Sigmoid colon (tissue), 7 donors: ENCODE data around the gene SCAMP2. TPM values are rescaled to one million over a fixed set of nuclear protein-coding genes. Genes with fewer than 3 reads are reported as not detected.

Experiments used
- DNase-seq: peaks from one replicate; pipeline ENCODE4 v3.0.0-alpha.2; 2019
- H3K27ac ChIP-seq, 4 donors: fragments of 200-600 bp; sonication (generic); one replicate each; pipeline ENCODE4 v1.5.1; 2016 to 2019; ENCODE audit warnings: mild to moderate bottlenecking in 1 of 4
- H3K27me3 ChIP-seq, 3 donors: fragments of 200-600 bp; sonication (generic); one replicate each; pipeline ENCODE4 v1.5.1; 2019; ENCODE audit warnings: mild to moderate bottlenecking in 1 of 3
- H3K36me3 ChIP-seq, 4 donors: fragments of 200-600 bp; sonication (generic); one replicate each; pipeline ENCODE4 v1.5.1; 2016 to 2019
- H3K4me1 ChIP-seq, 4 donors: fragments of 200-600 bp; sonication (generic); one replicate each; pipeline ENCODE4 v1.5.1; 2017 to 2019
- H3K4me3 ChIP-seq, 4 donors: fragments of 200-600 bp; sonication (generic); one replicate each; pipeline ENCODE4 v1.5.1; 2017 to 2019; ENCODE audit warnings: mild to moderate bottlenecking in 2 of 4, moderate library complexity in 1 of 4
- H3K9me3 ChIP-seq, 4 donors: fragments of 200-600 bp in 3 of 4; sonication (generic) in 3 of 4; one replicate each; pipeline versions ENCODE4 v1.5.1 to v1.6.1; 2013 to 2019
- EP300 ChIP-seq, 4 donors: sonication (generic); formaldehyde crosslinking; IDR thresholded peaks; one replicate each; pipeline ENCODE4 v1.6.1; 2017; ENCODE audit warnings: antibody characterized with exemption in 4 of 4
- POLR2A ChIP-seq, 2 donors: fragments of 450-650 bp; IDR thresholded peaks; one replicate each; pipeline ENCODE4 v1.6.1; 2016; ENCODE audit warnings: antibody characterized with exemption in 2 of 2, mild to moderate bottlenecking in 2 of 2, moderate library complexity in 2 of 2
- POLR2AphosphoS5 ChIP-seq, 4 donors: sonication (generic); formaldehyde crosslinking; IDR thresholded peaks; one replicate each; pipeline ENCODE4 v1.6.1; 2017; ENCODE audit warnings: antibody characterized with exemption in 4 of 4
- WGBS, 2 donors: extraction: QIAGEN DNeasy Blood & Tissue Kit; methylation state at CpG; one replicate each; pipeline ENCODE4 v1.1.7; 2013; 5-methylcytosine and 5-hydroxymethylcytosine counted together
- intact Hi-C: fragments of 100-400 bp; cut with DNase I; formaldehyde crosslinking; loops from one replicate; pipeline ENCODE4 v1.15.1; 2023
- polyA plus RNA-seq, 3 donors: library from polyadenylated mRNA; stranded (reverse); fragments of 200-250 nt; gene quantifications; one replicate each; pipeline ENCODE4 v1.2.3, GENCODE V29; 2013
- total RNA-seq, 4 donors: library from RNA; depleted of rRNA; stranded (reverse); fragments of >200 nt; gene quantifications; one replicate each; pipeline ENCODE4 v1.1.0, GENCODE V29; 2016
- TF ChIP-seq, protein P1 (sequence below), 4 experiments: fragments of 450-650 bp in 3 of 4; fragments of 200-600 bp in 1 of 4; IDR thresholded peaks; one replicate each; pipeline ENCODE4 v1.5.1; 2016 to 2019; ENCODE audit warnings: antibody characterized with exemption in 4 of 4, mild to moderate bottlenecking in 3 of 4, moderate library complexity in 2 of 4
- donor health status: healthy with polysubstance abuse.
- donor health status: Bipolar disorder and iron deficiency.
- donor health status: healthy.

Gene SCAMP2
- total and polyA plus RNA-seq, 7 donors = 27.8 to 131 (median 35.3) TPM

DNA sequence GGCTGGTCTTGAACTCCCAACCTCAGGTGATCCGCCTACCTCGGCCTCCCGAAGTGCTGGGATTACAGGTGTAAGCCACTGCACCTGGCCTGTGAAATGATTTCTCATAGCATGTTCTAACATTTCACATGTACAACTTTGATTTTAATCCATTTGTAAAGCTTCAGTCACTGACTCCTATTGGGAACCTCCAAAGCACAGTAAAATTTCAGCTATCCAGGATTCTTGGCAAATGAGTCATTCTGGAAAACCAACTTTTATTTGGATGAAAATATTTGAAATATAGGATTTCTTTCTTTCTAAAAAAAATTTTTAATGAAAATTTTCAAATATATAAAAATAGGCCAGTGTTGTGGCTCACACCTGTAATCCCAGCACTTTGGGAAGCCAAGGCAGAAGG, 63.2 kb downstream of the SCAMP2 start:
- Histone ChIP-seq H3K4me3 (no peak overlapping the region), H3K4me1 (peaks cover 0 to 6% (median 2%) of the 10 kb centered on the region in 4 donors), H3K36me3 (no peaks in the 10 kb centered on the region), H3K27me3 (no peaks in the 10 kb centered on the region), H3K9me3 (no peaks in the 10 kb centered on the region), H3K27ac (no peak overlapping the region)
- TF ChIP-seq EP300 (IDR thresholded peaks at IDR 0.05) (no peak), POLR2A (IDR thresholded peaks at IDR 0.05) (no peak), POLR2AphosphoS5 (IDR thresholded peaks at IDR 0.05) (no peak)
- TF ChIP-seq, protein P1, sequence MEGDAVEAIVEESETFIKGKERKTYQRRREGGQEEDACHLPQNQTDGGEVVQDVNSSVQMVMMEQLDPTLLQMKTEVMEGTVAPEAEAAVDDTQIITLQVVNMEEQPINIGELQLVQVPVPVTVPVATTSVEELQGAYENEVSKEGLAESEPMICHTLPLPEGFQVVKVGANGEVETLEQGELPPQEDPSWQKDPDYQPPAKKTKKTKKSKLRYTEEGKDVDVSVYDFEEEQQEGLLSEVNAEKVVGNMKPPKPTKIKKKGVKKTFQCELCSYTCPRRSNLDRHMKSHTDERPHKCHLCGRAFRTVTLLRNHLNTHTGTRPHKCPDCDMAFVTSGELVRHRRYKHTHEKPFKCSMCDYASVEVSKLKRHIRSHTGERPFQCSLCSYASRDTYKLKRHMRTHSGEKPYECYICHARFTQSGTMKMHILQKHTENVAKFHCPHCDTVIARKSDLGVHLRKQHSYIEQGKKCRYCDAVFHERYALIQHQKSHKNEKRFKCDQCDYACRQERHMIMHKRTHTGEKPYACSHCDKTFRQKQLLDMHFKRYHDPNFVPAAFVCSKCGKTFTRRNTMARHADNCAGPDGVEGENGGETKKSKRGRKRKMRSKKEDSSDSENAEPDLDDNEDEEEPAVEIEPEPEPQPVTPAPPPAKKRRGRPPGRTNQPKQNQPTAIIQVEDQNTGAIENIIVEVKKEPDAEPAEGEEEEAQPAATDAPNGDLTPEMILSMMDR (IDR thresholded peaks at IDR 0.05) = no peak
- intact Hi-C loops = no loop called here
- WGBS, 2 donors = 86 to 89% methylated on average over 3 of the region's 3 CpGs
- no peak for DNase-seq

DNA sequence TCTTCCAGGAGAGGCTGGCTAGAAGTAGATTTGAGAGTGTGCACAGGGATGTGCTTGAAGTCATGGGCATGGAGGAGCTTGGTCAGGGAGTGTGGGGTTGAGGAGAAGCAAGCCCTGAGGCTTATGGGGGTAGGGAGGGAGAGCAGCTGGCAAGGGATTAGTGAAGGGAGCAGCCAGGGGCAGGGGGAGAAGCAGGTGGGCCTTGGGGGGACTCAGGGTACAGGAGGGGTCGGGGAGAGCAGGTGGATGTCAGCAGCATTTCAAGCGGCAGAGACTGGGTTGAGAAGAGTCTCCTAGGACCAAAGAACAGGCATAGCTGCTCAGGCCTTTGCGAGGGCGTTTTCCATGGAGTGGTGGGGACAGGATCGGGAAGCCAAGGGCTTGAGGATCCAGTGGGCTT, 63.9 kb downstream of the SCAMP2 start:
- TF ChIP-seq, protein P1 (IDR thresholded peaks at IDR 0.05) = no peak
- TF ChIP-seq POLR2AphosphoS5 (IDR thresholded peaks at IDR 0.05) (no peak), EP300 (IDR thresholded peaks at IDR 0.05) (no peak), POLR2A (IDR thresholded peaks at IDR 0.05) (no peak)
- H3K4me3 ChIP-seq = no peak overlapping the region
- WGBS, 2 donors = 90 to 91% methylated on average over 5 of the region's 5 CpGs
- no peak for DNase-seq
- no peaks in the 10 kb centered on the region for H3K9me3 ChIP-seq
- no peak overlapping the region for H3K27ac ChIP-seq
- intact Hi-C loops = no loop called here
- H3K4me1 ChIP-seq = no peaks in the 10 kb centered on the region
- H3K27me3 ChIP-seq = no peaks in the 10 kb centered on the region
- no peaks in the 10 kb centered on the region for H3K36me3 ChIP-seq

DNA sequence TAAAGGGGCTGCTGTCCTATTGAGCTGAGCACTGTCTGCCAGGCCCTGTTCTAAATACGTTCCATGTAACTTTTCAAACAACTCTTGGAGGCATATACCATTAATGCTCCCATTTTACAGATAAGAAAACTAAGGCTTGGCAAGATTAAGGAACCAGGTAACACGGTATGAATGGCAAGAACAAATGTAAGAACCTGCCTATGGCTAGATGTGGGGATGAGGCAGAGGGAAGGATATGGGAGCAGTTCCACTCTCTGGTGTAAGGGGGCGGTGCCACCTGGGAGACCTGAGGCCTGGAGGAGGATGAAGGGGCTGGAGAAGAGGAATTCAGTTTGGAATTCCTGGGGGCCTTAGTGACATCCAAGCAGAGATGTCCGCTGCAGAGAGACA, 64.3 kb downstream of the SCAMP2 start:
- TF ChIP-seq POLR2A (IDR thresholded peaks at IDR 0.05) = no peak
- TF ChIP-seq, protein P1 (IDR thresholded peaks at IDR 0.05) = no peak
- no peak for TF ChIP-seq POLR2AphosphoS5 (IDR thresholded peaks at IDR 0.05)
- no peak for TF ChIP-seq EP300 (IDR thresholded peaks at IDR 0.05)
- WGBS, 2 donors = 69 to 76% methylated on average over 4 of the region's 4 CpGs

DNA sequence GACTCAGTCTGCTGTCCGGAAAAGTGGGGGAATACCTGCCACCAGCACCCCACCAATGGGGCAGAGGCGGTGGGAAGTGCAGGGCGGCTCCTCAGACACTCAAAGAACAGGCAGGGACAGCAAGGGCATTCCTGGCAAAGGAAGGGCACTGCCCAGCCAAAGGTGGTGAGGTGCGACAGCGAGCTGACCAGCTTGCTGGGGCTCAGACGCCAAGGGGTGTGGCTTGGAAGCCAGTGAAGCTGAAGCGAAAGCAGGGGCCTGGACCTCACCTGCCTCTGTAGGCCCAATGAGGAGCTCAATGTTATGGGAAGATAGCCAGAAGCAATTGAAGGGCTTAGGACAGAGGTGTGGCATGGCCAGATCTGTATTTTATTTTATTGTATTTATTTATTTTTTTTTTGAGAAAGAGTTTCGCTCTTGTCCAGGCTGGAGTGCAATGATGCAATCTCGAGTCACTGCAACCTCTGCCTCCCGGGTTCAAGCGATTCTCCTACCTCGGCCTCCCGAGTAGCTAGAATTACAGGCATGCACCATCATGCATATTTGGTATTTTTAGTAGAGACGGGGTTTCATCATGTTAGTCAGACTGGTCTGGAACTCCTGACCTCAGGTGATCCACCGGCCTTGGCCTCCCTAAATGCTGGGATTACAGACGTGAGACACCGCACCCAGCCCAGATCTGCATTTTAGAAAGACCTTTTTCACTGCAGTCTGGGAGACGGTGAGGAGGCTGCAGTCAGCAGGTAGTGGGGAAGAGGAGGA, 64.9 kb downstream of the SCAMP2 start:
- H3K27ac ChIP-seq = no peak overlapping the region
- no peak overlapping the region for H3K4me3 ChIP-seq
- H3K27me3 ChIP-seq = no peaks in the 10 kb centered on the region
- WGBS, 2 donors = 21 to 71% methylated on average over 18 of the region's 18 CpGs
- no peaks in the 10 kb centered on the region for H3K4me1 ChIP-seq
- TF ChIP-seq, protein P1 (IDR thresholded peaks at IDR 0.05) = no peak
- TF ChIP-seq POLR2AphosphoS5 (IDR thresholded peaks at IDR 0.05) = no peak
- TF ChIP-seq POLR2A (IDR thresholded peaks at IDR 0.05) = no peak
- peaks cover 0 to 8% (median 0%) of the 10 kb centered on the region in 4 donors for H3K36me3 ChIP-seq
- H3K9me3 ChIP-seq = no peaks in the 10 kb centered on the region
- no peak for DNase-seq
- intact Hi-C loops = no loop called here

More for the DNA sequence above, 64.3 kb downstream of the SCAMP2 start:
- no peak overlapping the region for H3K27ac ChIP-seq
- peaks cover 0 to 2% (median 0%) of the 10 kb centered on the region in 4 donors for H3K36me3 ChIP-seq
- no peak overlapping the region for H3K4me3 ChIP-seq
- H3K4me1 ChIP-seq = no peaks in the 10 kb centered on the region
- no peaks in the 10 kb centered on the region for H3K27me3 ChIP-seq
- H3K9me3 ChIP-seq = no peaks in the 10 kb centered on the region
- no peak for DNase-seq
- intact Hi-C loops = no loop called here
